ENCODE data around the gene KCNB1.

DNA sequence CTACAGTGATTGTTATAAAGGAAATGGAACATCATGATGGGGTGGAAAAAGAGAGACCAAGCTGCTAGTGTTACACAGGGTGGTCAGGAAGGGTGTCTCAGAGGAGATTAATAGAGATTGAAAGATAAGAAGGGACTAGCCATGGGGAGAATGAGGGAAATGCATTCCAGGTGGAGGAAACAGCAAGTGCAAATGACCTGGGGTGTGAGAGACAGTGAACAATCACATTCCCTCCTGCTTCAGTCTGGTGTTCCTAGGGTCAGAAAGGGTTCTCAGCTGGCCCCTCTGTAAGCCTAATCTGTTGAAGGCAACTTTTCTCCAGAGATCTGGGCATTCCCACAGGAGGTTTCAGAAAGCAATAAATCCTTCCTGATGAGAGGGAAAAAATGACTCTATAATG, 3.6 kb upstream of the KCNB1 start:
- TF ChIP-seq, protein P1, sequence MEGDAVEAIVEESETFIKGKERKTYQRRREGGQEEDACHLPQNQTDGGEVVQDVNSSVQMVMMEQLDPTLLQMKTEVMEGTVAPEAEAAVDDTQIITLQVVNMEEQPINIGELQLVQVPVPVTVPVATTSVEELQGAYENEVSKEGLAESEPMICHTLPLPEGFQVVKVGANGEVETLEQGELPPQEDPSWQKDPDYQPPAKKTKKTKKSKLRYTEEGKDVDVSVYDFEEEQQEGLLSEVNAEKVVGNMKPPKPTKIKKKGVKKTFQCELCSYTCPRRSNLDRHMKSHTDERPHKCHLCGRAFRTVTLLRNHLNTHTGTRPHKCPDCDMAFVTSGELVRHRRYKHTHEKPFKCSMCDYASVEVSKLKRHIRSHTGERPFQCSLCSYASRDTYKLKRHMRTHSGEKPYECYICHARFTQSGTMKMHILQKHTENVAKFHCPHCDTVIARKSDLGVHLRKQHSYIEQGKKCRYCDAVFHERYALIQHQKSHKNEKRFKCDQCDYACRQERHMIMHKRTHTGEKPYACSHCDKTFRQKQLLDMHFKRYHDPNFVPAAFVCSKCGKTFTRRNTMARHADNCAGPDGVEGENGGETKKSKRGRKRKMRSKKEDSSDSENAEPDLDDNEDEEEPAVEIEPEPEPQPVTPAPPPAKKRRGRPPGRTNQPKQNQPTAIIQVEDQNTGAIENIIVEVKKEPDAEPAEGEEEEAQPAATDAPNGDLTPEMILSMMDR (IDR thresholded peaks at IDR 0.05) = no peak
- TF ChIP-seq POLR2A (IDR thresholded peaks at IDR 0.05) = no peak

Data from heart left ventricle (tissue), 13 donors.